Measurements from ENCODE around the gene ASMTL. TPM values are rescaled to one million over a fixed set of nuclear protein-coding genes. Genes with fewer than 3 reads are reported as not detected.

ASMTL gene, protein sequence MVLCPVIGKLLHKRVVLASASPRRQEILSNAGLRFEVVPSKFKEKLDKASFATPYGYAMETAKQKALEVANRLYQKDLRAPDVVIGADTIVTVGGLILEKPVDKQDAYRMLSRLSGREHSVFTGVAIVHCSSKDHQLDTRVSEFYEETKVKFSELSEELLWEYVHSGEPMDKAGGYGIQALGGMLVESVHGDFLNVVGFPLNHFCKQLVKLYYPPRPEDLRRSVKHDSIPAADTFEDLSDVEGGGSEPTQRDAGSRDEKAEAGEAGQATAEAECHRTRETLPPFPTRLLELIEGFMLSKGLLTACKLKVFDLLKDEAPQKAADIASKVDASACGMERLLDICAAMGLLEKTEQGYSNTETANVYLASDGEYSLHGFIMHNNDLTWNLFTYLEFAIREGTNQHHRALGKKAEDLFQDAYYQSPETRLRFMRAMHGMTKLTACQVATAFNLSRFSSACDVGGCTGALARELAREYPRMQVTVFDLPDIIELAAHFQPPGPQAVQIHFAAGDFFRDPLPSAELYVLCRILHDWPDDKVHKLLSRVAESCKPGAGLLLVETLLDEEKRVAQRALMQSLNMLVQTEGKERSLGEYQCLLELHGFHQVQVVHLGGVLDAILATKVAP
- total RNA-seq (2021) = 42.7 and 55.4 TPM in 2 replicates
- Bru-seq, nascent RNA = percentile 52 among the genes with signal in this experiment
- BruChase-seq, experiment 1, labeled RNA remaining after a 2-hour chase = percentile 54 among the genes with signal in this experiment
- BruChase-seq, experiment 2, labeled RNA remaining after a 6-hour chase = percentile 61 among the genes with signal in this experiment
- long read RNA-seq, transcript ASMTL-205 (2 exons, 851 nt) = minor isoform, 5 of 145 reads
- long read RNA-seq, transcript ASMTL-201 (13 exons, 2,027 nt) = major isoform, 54 of 145 reads
- long read RNA-seq, partial matches to known transcripts = 24 of 145 reads
- long read RNA-seq, other reads (novel, unspliced or antisense) = 61 of 145 reads

DNA sequence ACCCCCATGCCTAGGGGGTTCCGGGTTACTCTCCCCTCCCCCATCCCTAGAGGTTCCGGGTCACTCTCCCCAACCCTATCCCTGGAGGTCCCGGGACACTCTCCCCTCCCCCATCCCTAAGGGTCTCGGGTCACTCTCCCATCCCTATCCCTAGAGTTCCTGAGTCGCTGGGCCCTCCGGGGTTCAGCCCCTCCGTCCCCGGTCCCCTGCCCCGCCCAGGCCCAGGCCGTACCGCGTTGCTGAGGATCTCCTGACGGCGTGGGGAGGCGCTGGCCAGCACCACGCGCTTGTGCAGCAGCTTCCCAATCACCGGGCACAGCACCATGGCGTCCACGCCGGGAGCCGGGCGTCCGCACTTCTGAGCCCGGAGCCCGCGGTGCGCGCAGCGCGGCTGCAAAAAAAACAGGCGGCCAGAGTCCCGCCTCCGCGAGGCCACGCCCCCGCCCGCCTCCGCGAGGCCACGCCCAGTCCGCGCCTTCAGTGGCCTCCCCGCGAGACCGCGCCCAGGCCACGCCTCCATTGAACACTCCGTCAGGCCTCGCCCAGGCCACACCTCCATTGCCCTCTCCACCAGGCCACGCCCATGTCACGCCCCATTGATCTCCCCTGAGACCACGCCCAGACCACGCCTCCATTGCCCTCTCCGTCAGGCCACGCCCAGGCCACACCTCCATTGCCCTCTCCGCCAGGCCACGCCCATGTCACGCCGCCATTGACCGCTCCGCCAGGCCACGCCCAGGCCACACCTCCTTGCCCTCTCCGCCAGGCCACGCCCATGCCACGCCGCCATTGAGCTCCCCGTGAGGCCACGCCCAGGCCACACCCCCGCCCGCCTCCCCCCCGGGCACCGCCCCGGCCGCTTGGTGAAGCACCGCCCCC, at the start of gene ASMTL:
Gene ASMTL (minus strand): TSS at position 394 of the 879 bp plus-strand sequence. CDS start 69 bp downstream, at position 325.
- BruUV-seq (replicated peaks) = TSS peak; percentile 33
- POLR2A ChIA-PET (ENCODE audit: unreplicated experiment) = no interaction called here
- Histone ChIP-seq H3K27ac (peak within 1 kb of the TSS; percentile 50), H3K4me1 (replicated peaks; ENCODE audit: insufficient read depth) (no peaks in the 10 kb centered on the region), H2AFZ (peak within 1 kb of the TSS; percentile 88), H3K36me3 (ENCODE audit: low read depth) (0 out of 2 replicates have a peak, but pooled peaks cover 8% of the 10 kb centered on the region), H3K9me2 (ENCODE audit: insufficient read depth) (no peaks in the 10 kb centered on the region), H3K4me2 (peak within 1 kb of the TSS; percentile 82), H3F3A (ENCODE audit: insufficient read depth, low read depth) (no peaks in the 10 kb centered on the region), H4K20me1 (ENCODE audit: insufficient read depth) (no peaks in the 10 kb centered on the region), H3K79me2 (ENCODE audit: low read depth) (peaks cover 46% of the 10 kb centered on the region), H3K9me3 (ENCODE audit: insufficient read depth, low read depth) (no peaks in the 10 kb centered on the region), H3K27me3 (ENCODE audit: insufficient read depth, low read depth) (peaks cover 20% of the 10 kb centered on the region), H3K4me3 (peak within 1 kb of the TSS; percentile 82)
- CTCF ChIA-PET = no interaction called here
- no peak for TF ChIP-seq EZH2 (IDR thresholded peaks at IDR 0.05; ENCODE audit: low read depth)
- TF ChIP-seq, protein P1, sequence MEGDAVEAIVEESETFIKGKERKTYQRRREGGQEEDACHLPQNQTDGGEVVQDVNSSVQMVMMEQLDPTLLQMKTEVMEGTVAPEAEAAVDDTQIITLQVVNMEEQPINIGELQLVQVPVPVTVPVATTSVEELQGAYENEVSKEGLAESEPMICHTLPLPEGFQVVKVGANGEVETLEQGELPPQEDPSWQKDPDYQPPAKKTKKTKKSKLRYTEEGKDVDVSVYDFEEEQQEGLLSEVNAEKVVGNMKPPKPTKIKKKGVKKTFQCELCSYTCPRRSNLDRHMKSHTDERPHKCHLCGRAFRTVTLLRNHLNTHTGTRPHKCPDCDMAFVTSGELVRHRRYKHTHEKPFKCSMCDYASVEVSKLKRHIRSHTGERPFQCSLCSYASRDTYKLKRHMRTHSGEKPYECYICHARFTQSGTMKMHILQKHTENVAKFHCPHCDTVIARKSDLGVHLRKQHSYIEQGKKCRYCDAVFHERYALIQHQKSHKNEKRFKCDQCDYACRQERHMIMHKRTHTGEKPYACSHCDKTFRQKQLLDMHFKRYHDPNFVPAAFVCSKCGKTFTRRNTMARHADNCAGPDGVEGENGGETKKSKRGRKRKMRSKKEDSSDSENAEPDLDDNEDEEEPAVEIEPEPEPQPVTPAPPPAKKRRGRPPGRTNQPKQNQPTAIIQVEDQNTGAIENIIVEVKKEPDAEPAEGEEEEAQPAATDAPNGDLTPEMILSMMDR (conservative IDR thresholded peaks at IDR 0.05) = no peak
- DNase-seq = peak; percentile 89 to 98
- intact Hi-C loops (cut with micrococcal nuclease; ENCODE audit: unreplicated experiment) = loop anchor here (2.0 to 10.0 kb wide), 5 partner anchors 140 to 1242 kb away; partner anchors contain the start of genes AKAP17A and CD99

DNA sequence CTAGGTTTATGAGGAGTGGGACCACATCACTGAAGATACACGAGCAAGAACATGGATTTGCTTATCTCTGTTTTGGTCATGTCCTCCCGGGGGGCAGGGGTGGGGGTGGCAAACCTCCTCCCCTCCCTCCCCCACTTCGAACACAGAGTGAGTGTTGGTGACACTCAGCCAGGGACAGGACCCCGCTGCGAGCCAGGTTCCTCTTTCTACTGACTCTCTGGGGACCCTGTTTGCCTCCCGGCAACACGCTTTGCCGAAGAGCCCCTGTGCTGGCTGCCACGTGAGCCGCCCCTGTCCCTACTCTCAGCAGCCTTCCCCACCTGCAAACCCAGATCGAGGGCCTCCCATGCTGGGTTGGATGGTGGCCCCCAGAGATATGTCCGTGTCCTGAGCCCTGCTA, 49.5 kb upstream of the ASMTL start:
- no TSS peak for BruUV-seq (replicated peaks)
- intact Hi-C loops (cut with micrococcal nuclease; ENCODE audit: unreplicated experiment) = no loop called here
- H3K4me3 ChIP-seq = no peak overlapping the region
- CTCF ChIA-PET = no interaction called here
- H3K36me3 ChIP-seq (ENCODE audit: low read depth) = no peaks in the 10 kb centered on the region
- H2AFZ ChIP-seq = no peak overlapping the region
- no peak overlapping the region for H3K27ac ChIP-seq
- DNase-seq = no peak
- no peaks in the 10 kb centered on the region for H3K9me3 ChIP-seq (ENCODE audit: insufficient read depth, low read depth)
- POLR2A ChIA-PET (ENCODE audit: unreplicated experiment) = no interaction called here
- no peak overlapping the region for H3K4me2 ChIP-seq
- H3K79me2 ChIP-seq (ENCODE audit: low read depth) = no peaks in the 10 kb centered on the region
- no peaks in the 10 kb centered on the region for H4K20me1 ChIP-seq (ENCODE audit: insufficient read depth)
- H3K9me2 ChIP-seq (ENCODE audit: insufficient read depth) = no peaks in the 10 kb centered on the region
- no peaks in the 10 kb centered on the region for H3K4me1 ChIP-seq (replicated peaks; ENCODE audit: insufficient read depth)
- no peaks in the 10 kb centered on the region; the same call in 1 of the 2 replicates for H3F3A ChIP-seq (ENCODE audit: insufficient read depth, low read depth)
- peaks cover 10% of the 10 kb centered on the region for H3K27me3 ChIP-seq (ENCODE audit: insufficient read depth, low read depth)
- TF ChIP-seq, protein P1 (conservative IDR thresholded peaks at IDR 0.05) = no peak
- TF ChIP-seq EZH2 (IDR thresholded peaks at IDR 0.05; ENCODE audit: low read depth) = no peak

Data from PC-9 (cell line).